K562 (cell line): ENCODE data around the gene TMEM108.

Source experiments
- CBX3 ChIP-seq, 2 experiments: IDR thresholded peaks; 1 replicate in 1 of 2; 2 replicates in 1 of 2; pipeline ENCODE4 v1.6.1; 2012; ENCODE audit warnings: inconsistent platforms in 2 of 2, low read length in 2 of 2, borderline replicate concordance in 1 of 2, control low read depth in 1 of 2
- MED1 ChIP-seq: sonication (generic); formaldehyde crosslinking; IDR thresholded peaks from 2 replicates; pipeline ENCODE4 v1.8.1; 2023; ENCODE audit warnings: missing genetic modification reagents, borderline replicate concordance
- REST ChIP-seq, 2 experiments: fragments of 450-650 bp; formaldehyde crosslinking in 1 of 2; IDR thresholded peaks; 2 replicates each; pipeline versions ENCODE4 v1.4.0 to v1.6.1; 2014 to 2020; ENCODE audit warnings: mild to moderate bottlenecking in 2 of 2, borderline replicate concordance in 1 of 2, low read depth in 1 of 2
- STAT5B ChIP-seq: fragments of 250-450 bp; sonication (Bioruptor Pico); IDR thresholded peaks from 2 replicates; pipeline ENCODE4 v1.8.0; 2021; ENCODE audit warnings: mild to moderate bottlenecking, inconsistent platforms

GRCh38 chr3:133171831-133172230 lies 133.6 kb downstream of the TMEM108 start:
- TF ChIP-seq REST (IDR thresholded peaks at IDR 0.05; ENCODE audit: borderline replicate concordance) (no peak), REST (CRISPR knock-in tag; IDR thresholded peaks at IDR 0.05; ENCODE audit: low read depth) (no peak), MED1 (CRISPR knock-in tag) (no peak), STAT5B (CRISPR knock-in tag) (no peak), CBX3 (IDR thresholded peaks at IDR 0.05; ENCODE audit: borderline replicate concordance in 1 of 2, low read length in 2 of 2) (no peak)
